ENCODE results near the gene PLEKHM2. TPM values are rescaled to one million over a fixed set of nuclear protein-coding genes. Genes with fewer than 3 reads are reported as not detected.
A peak's percentile ranks its signal among the peaks of the same experiment; 100 is the strongest.

The PLEKHM2 gene
- total RNA-seq, 1 donor from 2014 or later, result 88.1 TPM

DNA sequence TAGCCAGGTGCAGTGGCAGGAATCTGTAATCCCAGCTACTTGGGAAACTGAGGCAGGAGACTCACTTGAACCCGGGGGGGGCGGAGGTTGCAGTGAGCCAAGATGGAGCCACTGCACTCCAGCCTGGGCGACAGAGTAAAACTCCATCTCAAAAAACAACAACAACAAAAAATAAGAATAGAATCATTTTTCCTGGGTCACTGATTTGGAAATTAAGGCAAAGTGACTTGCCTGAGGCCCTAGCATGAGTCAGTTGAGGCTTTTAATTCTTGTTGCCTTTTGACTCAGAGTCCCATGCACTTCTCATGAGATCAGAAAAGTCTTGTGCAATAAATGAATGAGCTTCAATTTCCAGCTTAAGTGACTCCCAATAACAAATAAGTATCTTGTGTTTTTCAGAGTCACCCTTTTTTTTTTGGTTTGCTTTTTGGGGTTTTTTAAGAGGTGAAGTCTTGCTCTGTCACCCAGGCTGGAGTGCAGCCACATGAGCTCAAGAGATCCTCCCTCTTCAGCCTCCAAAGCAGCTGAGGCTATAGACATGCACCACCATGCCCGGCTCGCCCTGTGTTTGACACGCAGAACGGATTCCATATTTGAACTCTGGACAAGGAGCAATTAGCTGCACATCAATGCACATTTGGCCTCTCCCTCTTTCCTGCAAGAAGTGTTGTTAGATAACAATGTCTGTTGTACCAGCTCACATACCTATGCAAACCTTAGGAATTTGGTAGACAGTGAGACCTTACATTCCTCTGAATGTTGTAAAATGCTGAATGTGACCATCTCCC, 3.4 kb upstream of the PLEKHM2 start:
- H3K27ac Mint-ChIP-seq (ENCODE audit: unreplicated experiment), result peak overlapping the region; percentile 63
- H3K27me3 Mint-ChIP-seq (ENCODE audit: unreplicated experiment), result no peaks in the 10 kb centered on the region
- no peaks in the 10 kb centered on the region for H3K9me3 Mint-ChIP-seq (ENCODE audit: unreplicated experiment)
- no peak for DNase-seq (ENCODE audit: extremely low spot score, unreplicated experiment)
- no peak overlapping the region for H3K4me3 Mint-ChIP-seq (ENCODE audit: unreplicated experiment)
- H3K4me1 Mint-ChIP-seq (ENCODE audit: unreplicated experiment), result peaks cover 34% of the 10 kb centered on the region
- no peaks in the 10 kb centered on the region for H3K36me3 Mint-ChIP-seq (ENCODE audit: unreplicated experiment)
- TF ChIP-seq, protein P1, sequence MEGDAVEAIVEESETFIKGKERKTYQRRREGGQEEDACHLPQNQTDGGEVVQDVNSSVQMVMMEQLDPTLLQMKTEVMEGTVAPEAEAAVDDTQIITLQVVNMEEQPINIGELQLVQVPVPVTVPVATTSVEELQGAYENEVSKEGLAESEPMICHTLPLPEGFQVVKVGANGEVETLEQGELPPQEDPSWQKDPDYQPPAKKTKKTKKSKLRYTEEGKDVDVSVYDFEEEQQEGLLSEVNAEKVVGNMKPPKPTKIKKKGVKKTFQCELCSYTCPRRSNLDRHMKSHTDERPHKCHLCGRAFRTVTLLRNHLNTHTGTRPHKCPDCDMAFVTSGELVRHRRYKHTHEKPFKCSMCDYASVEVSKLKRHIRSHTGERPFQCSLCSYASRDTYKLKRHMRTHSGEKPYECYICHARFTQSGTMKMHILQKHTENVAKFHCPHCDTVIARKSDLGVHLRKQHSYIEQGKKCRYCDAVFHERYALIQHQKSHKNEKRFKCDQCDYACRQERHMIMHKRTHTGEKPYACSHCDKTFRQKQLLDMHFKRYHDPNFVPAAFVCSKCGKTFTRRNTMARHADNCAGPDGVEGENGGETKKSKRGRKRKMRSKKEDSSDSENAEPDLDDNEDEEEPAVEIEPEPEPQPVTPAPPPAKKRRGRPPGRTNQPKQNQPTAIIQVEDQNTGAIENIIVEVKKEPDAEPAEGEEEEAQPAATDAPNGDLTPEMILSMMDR (IDR thresholded peaks at IDR 0.05), result no peak

DNA sequence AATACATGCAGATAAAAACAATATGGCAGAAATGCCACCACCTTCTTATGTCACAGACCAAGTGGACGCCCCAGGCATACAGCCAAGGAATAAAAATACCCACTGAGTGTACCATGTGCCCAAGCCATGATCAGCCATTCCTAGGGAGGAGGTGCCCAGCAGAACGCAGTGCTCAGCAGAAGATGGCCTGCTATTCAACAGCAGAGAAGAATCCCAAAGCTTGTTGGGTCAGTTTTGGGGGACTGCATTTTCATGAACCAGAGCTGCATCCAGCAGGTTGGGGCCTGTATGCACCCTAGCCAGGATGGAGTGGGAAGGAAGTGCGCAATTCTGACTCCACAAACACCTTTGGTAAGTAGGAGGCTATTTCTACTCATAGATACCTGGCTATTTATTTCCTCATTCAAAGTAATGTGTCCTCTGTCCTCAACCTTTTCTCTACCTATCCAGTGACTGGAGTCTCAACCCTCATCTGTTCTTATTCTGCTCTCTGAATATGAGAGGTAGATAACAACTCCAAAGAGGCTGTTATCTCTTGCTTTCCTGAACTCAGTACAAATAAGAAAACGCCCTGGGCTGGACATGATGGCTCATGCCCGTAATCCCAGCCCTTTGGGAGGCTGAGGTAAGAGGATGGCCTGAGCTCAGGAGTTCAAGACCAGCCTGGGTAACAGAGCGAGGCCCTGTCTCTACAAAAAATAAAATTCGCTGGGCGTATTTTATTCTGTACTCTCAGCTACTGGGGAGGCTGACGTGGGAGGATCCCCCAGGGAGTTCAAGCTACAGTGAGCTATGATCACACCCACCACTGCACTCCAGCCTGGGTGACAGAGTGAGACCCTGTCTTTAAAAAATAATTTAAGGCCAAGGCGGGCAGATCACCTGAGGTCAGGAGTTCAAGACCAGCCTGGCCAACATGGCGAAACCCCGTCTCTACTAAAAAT, 2.5 kb upstream of the PLEKHM2 start:
- no peaks in the 10 kb centered on the region for H3K27me3 Mint-ChIP-seq (ENCODE audit: unreplicated experiment)
- DNase-seq (ENCODE audit: extremely low spot score, unreplicated experiment), result no peak
- TF ChIP-seq, protein P1 (IDR thresholded peaks at IDR 0.05), result no peak
- no peaks in the 10 kb centered on the region for H3K9me3 Mint-ChIP-seq (ENCODE audit: unreplicated experiment)
- no peaks in the 10 kb centered on the region for H3K36me3 Mint-ChIP-seq (ENCODE audit: unreplicated experiment)
- H3K4me1 Mint-ChIP-seq (ENCODE audit: unreplicated experiment), result peaks cover 39% of the 10 kb centered on the region
- H3K4me3 Mint-ChIP-seq (ENCODE audit: unreplicated experiment), result no peak overlapping the region
- no peak overlapping the region for H3K27ac Mint-ChIP-seq (ENCODE audit: unreplicated experiment)

DNA sequence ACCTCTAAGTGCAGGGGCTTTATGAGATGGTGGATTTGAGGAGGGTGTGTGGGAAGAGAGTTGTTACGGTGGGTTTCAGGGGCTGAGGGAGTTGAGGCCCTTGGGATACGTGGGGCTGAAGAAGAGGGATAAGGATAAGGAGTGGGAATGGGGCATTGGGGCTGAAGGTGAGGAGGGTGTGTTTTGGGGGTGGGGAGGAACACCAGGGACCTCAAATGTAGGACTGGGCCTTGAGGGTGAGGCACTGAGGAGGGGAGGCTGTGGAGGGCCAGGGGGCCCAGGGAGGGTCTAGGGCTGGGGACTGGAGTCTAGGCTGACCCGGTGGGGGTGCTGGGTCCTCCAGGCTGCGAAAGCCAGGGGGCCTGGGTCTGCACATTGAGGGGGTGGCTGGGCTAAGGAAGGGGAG, 1.2 kb upstream of the PLEKHM2 start:
- Mint-ChIP-seq H3K27ac (ENCODE audit: unreplicated experiment) (peak overlapping the region; percentile 87), H3K27me3 (ENCODE audit: unreplicated experiment) (no peaks in the 10 kb centered on the region), H3K4me3 (ENCODE audit: unreplicated experiment) (peak overlapping the region; percentile 72), H3K36me3 (ENCODE audit: unreplicated experiment) (peaks cover 4% of the 10 kb centered on the region), H3K9me3 (ENCODE audit: unreplicated experiment) (no peaks in the 10 kb centered on the region), H3K4me1 (ENCODE audit: unreplicated experiment) (peaks cover 45% of the 10 kb centered on the region)
- TF ChIP-seq, protein P1 (IDR thresholded peaks at IDR 0.05), result no peak
- no peak for DNase-seq (ENCODE audit: extremely low spot score, unreplicated experiment)

DNA sequence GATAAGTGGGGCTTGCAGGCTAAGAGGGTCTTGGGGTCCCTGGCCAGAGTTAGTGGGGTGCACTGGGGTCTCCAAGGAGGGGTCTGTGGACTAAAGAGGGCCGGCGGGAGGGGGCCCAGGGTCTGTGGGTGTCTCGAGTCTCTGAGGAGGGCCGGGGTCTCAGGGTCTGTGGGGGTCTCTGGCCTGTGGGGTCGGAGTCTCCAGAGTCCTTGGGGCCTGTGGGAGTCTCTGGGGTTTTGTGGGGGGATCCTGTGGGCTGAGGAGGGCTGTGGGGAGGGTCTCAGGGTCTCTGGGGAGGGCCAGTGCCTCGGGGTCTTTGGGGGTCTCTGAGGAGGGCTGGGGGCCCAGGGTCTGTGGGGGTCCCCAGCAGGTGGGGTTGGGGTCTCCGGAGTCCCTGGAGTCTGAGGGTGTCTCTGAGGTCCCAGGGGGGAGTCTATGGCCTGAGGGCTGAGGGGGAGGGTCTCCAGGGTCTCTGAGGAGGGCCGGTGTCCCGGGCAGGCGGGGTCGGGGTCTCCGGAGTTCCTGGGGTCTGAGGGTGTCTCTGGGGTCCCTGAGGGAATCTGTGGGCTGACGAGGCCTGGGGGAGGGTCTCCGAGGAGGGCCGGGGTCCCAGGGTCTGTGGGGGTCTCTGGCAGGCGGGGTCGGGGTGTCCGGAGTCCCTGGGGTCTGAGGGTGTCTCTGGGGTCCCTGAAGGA, 628 bp upstream of the PLEKHM2 start:
- no peaks in the 10 kb centered on the region for H3K9me3 Mint-ChIP-seq (ENCODE audit: unreplicated experiment)
- TF ChIP-seq, protein P1 (IDR thresholded peaks at IDR 0.05), result no peak

More for the DNA sequence above, 628 bp upstream of the PLEKHM2 start:
- H3K27me3 Mint-ChIP-seq (ENCODE audit: unreplicated experiment), result no peaks in the 10 kb centered on the region
- H3K4me3 Mint-ChIP-seq (ENCODE audit: unreplicated experiment), result peak overlapping the region; percentile 72
- peaks cover 46% of the 10 kb centered on the region for H3K4me1 Mint-ChIP-seq (ENCODE audit: unreplicated experiment)
- no peak for DNase-seq (ENCODE audit: extremely low spot score, unreplicated experiment)
- peaks cover 4% of the 10 kb centered on the region for H3K36me3 Mint-ChIP-seq (ENCODE audit: unreplicated experiment)
- peak overlapping the region; percentile 87 for H3K27ac Mint-ChIP-seq (ENCODE audit: unreplicated experiment)
